ENCODE measurements around the gene BPIFA1.

The BPIFA1 gene

DNA sequence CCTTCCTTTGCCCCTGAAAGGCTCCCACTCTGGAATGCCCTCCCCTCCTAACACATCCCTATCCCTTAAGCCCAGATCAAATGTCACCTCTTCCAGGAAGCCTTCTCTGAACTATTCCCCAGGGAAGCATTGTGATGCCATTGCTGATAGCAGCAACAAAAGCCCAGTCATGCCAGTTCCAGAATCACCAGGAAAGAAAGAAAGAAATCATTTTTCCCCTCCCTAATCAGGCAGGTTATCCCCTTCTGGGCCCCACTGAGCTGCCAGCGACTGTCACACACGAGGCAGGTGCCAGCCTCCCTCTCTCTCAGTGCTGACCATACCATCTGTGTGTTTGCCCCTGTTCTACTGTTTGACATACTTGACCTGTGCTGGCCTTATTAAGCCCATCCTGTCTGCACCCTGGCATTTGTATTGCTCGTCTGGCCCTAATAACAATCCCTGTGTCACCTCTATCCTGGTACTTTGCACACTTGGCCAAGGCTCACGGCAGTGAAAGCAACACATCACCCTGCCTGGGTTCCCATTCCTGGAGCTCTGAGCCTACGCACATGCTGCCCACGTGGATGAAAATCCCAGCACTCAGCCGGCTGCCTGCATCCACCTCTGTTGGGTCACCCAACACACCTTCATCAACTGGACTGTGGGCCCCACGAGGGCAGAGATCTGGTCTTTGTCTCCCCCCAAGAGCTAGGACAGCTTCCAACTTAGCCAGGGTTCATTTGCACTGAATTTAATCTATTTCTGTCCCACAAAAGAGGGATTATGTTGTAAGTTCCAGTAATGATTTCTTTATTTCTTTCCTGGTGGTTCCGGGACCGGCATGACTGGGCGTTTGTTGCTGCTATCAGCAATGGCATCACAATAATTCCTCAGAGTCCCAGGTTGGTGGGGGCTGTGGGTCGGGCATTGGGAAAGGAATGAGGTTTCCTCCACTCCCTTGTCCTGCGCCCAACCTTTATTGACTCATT, 42.0 kb downstream of the BPIFA1 start:
- no peak overlapping the region for H3K9ac ChIP-seq (ENCODE audit: low read depth, low read length)
- H3K36me3 ChIP-seq (ENCODE audit: insufficient read depth, low read length) = no peaks in the 10 kb centered on the region
- H3K9me3 ChIP-seq (ENCODE audit: control insufficient read depth, insufficient read depth, low read length) = no peaks in the 10 kb centered on the region
- H3K4me1 ChIP-seq (ENCODE audit: insufficient read depth, low read length) = no peaks in the 10 kb centered on the region

DNA sequence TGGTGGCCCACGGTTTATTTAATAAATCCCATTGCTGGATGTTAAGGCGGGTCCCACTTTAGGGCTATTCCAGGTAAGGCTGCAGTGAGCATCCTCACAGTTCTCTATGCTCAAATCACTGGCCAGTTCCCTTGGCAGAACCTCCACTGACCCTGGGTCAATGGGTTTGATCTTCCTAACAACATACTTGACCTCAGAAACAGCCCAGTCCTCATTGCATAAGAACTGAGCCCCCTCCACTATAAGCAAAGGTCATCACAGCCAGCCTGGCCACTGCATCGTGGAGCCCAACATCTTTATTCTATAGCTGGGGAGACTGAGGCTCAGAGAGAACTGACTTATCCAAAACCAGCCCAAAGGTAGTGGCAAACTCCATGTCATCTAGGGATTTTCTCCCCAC, 42.9 kb downstream of the BPIFA1 start:
- no peaks in the 10 kb centered on the region for H3K9me3 ChIP-seq (ENCODE audit: control insufficient read depth, insufficient read depth, low read length)
- no peaks in the 10 kb centered on the region for H3K4me1 ChIP-seq (ENCODE audit: insufficient read depth, low read length)
- H3K36me3 ChIP-seq (ENCODE audit: insufficient read depth, low read length) = no peaks in the 10 kb centered on the region
- H3K9ac ChIP-seq (ENCODE audit: low read depth, low read length) = no peak overlapping the region

DNA sequence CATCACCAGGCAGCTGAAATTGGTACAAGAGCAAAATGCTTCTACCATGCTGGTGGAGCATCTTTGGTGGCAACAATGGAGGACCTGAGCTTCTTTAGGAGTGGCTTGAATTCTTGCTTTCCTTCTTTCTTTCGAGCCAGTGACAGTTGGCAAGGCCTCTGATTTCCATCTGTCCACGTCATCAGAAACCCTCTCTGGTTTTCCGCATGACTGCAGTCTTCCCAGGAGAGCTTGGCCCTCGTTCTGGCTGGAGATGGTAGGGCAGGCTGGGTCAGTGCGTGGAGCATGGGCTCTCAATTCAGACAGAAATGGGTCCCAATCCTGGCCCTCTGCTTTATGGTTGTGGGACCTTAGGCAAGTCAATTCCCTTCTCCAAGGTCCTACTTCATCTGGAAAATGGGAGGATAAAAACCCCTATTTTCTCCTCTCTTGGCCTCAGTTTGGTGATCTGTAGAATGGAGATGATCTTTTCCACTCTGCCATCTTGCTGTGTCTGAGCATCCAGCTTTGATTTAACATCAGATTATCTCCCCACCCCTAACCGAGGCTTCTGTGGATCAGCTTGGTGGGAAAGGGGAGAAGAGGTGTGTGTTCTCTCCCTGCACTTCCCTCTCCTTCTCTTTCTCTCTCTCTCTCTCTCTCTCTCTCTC, 43.6 kb downstream of the BPIFA1 start:
- Histone ChIP-seq H3K9ac (ENCODE audit: low read depth, low read length) (no peak overlapping the region), H3K4me1 (ENCODE audit: insufficient read depth, low read length) (no peaks in the 10 kb centered on the region), H3K36me3 (ENCODE audit: insufficient read depth, low read length) (no peaks in the 10 kb centered on the region), H3K9me3 (ENCODE audit: control insufficient read depth, insufficient read depth, low read length) (no peaks in the 10 kb centered on the region)

DNA sequence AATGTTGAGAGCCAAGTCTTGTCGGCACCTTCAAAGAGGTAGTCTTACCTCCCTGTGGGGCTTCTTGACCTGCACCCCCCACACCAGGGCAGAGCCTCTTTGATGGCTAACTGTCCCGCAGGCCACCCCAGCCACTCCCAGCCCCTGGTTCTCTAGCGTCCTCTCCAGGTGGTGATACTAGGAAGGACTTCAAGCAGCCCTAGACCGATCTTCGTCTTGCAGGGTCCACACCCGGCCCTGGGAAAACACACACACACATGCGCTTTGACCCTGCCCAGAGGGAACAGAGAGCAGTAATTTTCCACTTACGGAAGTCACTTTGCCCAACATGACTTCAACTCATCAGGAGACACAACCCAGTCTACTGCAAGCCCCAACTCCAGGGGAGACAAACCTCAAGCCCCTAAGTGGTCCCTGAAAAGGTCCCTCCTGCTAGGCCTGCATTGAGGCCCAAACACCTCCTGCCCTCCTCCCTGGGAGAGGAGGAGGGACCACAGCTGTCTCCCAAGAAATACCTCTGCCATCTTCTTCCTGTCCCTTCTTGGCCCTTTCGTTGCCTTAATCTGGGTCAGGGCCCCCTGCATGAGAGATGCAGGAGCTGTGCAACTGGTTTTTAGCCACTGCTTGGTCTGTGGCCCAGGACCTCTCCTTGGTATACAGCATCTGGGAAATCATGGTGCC, 44.3 kb downstream of the BPIFA1 start:
- H3K9ac ChIP-seq (ENCODE audit: low read depth, low read length) = no peak overlapping the region
- no peaks in the 10 kb centered on the region for H3K9me3 ChIP-seq (ENCODE audit: control insufficient read depth, insufficient read depth, low read length)
- no peaks in the 10 kb centered on the region for H3K4me1 ChIP-seq (ENCODE audit: insufficient read depth, low read length)
- H3K36me3 ChIP-seq (ENCODE audit: insufficient read depth, low read length) = no peaks in the 10 kb centered on the region

DNA sequence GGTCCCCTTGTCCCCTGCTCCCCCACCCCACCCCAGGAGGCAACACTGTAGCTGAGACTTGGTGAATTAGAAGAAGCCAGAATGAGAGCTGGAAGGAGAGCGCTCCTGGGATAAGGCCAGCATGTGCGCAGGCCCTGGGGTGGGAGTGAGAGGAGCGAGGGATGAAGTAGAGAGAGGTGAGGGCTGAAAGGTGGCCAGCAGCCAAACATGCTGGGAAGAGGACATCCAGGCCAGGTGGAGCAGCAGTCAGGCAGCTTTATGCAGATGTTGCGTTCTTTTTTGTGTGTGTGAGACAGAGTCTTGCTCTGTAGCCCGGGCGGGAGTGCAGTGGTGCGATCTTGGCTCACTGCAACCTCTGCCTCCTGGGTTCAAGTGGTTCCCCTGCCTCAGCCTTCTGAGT, 45.0 kb downstream of the BPIFA1 start:
- no peaks in the 10 kb centered on the region for H3K9me3 ChIP-seq (ENCODE audit: control insufficient read depth, insufficient read depth, low read length)
- H3K4me1 ChIP-seq (ENCODE audit: insufficient read depth, low read length) = no peaks in the 10 kb centered on the region
- H3K36me3 ChIP-seq (ENCODE audit: insufficient read depth, low read length) = no peaks in the 10 kb centered on the region
- H3K9ac ChIP-seq (ENCODE audit: low read depth, low read length) = no peak overlapping the region

DNA sequence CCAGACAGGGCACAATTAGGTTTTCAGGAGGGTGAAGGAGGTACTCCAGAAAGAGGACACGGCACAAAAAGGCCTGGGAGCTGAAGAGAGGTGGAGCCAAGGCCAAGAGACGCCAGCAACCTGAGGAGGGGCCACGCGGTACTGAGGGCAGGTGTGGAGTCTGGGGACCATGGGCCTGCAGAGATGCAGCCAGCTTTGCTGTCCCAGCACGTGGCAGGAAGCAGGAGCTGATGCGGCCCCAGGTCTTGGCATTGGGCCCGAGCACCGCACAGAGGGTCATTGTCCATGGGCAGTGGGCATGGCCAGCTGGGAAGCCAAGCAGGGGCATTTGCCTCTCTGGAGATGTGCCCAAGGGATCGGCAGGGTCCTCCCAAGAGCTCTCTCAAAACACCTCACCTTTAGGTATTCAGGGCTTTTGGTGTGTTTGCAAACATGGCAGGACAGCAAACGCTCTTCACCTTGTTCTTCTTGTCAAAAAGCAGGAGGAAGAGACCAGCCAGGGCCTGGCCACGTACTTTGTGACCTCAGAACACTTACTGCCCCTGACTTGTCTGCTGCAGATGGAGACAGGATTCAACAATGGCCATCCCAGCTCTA, 45.9 kb downstream of the BPIFA1 start:
- no peaks in the 10 kb centered on the region for H3K9me3 ChIP-seq (ENCODE audit: control insufficient read depth, insufficient read depth, low read length)
- H3K36me3 ChIP-seq (ENCODE audit: insufficient read depth, low read length) = no peaks in the 10 kb centered on the region
- H3K9ac ChIP-seq (ENCODE audit: low read depth, low read length) = no peak overlapping the region
- no peaks in the 10 kb centered on the region for H3K4me1 ChIP-seq (ENCODE audit: insufficient read depth, low read length)

DNA sequence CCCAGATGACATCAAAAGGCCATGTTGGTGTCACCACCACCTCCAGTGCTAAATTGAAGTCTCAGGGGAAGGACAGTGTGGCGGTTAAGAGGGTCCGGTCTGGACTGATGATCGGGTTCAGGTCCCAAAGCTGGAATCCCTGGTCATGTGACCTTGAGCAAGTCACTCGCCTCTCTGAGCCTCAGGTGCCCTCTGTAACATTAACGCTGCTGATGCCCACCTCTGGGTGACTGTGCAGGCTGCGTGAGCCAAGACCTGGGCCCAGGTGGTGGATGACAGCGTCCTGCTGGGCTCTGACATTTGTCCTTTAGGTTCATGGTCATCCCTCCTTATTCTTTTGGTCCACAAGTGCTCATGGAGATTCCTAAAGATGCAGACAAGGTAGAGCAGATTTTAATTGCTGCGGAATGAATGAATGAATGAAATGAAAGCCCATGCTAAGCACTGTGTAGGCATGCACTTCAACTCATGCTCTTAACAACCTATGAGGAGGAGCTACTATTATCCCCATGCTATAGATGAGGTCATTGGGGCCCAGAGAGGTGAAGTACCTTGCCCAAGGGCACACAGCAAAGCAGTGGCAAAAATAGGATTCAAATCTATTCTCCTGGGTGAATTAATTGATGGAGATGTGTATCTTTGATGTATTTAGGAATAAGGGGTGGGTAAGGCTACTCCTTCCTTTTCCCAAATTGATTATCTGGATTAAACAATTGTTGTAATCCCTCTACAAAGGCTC, 46.6 kb downstream of the BPIFA1 start:
- Histone ChIP-seq H3K9ac (ENCODE audit: low read depth, low read length) (no peak overlapping the region), H3K9me3 (ENCODE audit: control insufficient read depth, insufficient read depth, low read length) (no peaks in the 10 kb centered on the region), H3K4me1 (ENCODE audit: insufficient read depth, low read length) (no peaks in the 10 kb centered on the region), H3K36me3 (ENCODE audit: insufficient read depth, low read length) (no peaks in the 10 kb centered on the region)

DNA sequence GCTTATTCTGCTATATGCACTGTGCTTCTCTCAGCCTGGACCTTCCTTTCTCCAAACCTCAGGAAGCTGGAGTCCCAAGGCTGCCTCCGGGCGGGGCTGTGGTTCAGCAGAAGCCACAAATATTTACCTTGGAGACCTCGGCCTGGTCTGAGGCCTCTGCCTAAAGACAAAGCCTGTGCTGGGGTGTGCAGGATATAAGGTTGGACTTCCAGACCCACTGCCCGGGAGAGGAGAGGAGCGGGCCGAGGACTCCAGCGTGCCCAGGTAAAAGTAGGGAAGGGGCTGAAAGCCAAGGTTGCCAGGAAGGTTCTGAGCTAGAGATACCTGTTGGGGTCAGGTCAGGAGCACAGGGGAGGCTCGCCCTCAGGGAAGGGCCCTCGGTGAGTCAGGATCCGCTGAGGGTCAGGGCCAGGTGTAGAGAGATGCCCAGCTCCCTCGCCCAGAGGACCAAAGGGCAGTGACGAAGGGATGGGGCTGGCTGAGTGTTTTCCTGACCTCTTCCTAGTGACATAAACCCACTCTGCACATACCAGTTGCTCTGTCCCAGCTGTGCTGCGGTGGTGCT, 47.3 kb downstream of the BPIFA1 start, which contains the start of gene BPIFB1:
Gene BPIFB1 (plus strand): TSS at position 224 of the 565 bp plus-strand sequence. CDS start 2,860 bp downstream, outside the sequence.
- Histone ChIP-seq H3K9ac (ENCODE audit: low read depth, low read length) (no peak within 1 kb of the TSS), H3K4me1 (ENCODE audit: insufficient read depth, low read length) (no peaks in the 10 kb centered on the region)

DNA sequence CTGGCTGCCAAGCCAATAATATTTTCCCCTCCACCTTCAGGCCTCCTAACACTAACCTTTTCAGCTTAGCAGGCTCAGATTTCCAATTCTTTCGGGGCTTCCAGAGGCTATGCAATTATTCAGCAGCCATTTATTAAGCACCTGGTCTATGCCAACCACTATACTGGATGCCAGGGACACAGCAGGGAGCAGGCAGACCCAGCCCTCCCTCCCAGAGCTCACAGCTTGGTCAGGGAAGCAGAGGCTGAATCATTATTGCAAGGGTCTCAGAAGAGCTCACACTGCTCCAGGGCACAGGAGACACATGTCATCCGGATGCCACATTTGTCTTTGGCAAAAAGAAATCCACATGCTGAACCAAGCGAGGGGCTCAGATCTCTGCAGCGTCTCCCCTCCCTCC, 48.5 kb downstream of the BPIFA1 start:
- Histone ChIP-seq H3K9me3 (ENCODE audit: control insufficient read depth, insufficient read depth, low read length) (no peaks in the 10 kb centered on the region), H3K4me1 (ENCODE audit: insufficient read depth, low read length) (no peaks in the 10 kb centered on the region), H3K36me3 (ENCODE audit: insufficient read depth, low read length) (no peaks in the 10 kb centered on the region), H3K9ac (ENCODE audit: low read depth, low read length) (no peak overlapping the region)

More for the DNA sequence above, 47.3 kb downstream of the BPIFA1 start, which contains the start of gene BPIFB1:
- Histone ChIP-seq H3K9me3 (ENCODE audit: control insufficient read depth, insufficient read depth, low read length) (no peaks in the 10 kb centered on the region), H3K36me3 (ENCODE audit: insufficient read depth, low read length) (no peaks in the 10 kb centered on the region)

DNA sequence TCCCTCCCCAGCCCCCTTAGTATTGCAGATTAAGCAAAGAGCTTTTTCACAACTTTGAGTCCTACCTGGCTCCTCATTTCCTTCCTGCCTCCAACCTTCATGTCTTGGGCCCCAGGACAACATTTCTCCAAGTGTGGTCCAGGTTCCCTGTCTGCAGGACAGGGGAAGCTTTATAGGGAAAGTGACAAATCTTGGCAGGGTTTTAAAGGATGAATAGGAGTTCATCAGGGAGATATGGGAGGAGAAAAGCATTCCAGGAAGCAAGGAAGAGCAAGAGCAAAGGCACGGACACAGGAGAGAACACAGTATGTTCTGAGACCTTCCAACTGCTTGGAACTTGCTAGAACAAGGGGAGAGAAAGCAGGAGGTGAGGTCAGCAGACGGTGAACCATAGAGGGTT, 49.1 kb downstream of the BPIFA1 start:
- Histone ChIP-seq H3K36me3 (ENCODE audit: insufficient read depth, low read length) (no peaks in the 10 kb centered on the region), H3K9ac (ENCODE audit: low read depth, low read length) (no peak overlapping the region), H3K4me1 (ENCODE audit: insufficient read depth, low read length) (no peaks in the 10 kb centered on the region), H3K9me3 (ENCODE audit: control insufficient read depth, insufficient read depth, low read length) (no peaks in the 10 kb centered on the region)

DNA sequence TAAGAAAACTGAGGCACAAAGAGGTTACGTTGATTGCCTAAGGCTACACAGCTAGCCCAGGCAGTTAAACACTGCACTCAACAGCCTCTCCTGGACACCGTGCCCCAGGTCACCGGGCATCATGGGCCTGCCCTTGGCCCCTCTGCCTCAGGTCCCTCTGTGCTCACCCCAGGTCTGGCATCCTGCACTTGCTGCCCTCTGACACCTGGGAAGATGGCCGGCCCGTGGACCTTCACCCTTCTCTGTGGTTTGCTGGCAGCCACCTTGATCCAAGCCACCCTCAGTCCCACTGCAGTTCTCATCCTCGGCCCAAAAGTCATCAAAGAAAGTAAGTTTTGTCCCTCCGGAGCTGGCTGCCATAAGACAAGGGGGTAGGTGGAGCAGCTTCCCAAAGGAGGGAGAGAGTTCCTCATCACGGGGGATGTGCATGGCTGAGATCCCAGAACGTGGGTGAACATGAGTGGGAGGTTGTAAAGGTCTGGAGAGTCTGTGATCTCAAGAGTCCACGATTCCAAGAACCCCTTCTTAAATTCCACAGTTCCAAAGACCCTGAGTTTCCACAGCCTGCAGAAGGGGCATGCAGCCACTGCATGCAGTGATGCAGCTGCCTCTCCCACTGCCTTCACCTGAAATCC, 50.2 kb downstream of the BPIFA1 start:
- Histone ChIP-seq H3K4me1 (ENCODE audit: insufficient read depth, low read length) (no peaks in the 10 kb centered on the region), H3K9me3 (ENCODE audit: control insufficient read depth, insufficient read depth, low read length) (no peaks in the 10 kb centered on the region), H3K9ac (ENCODE audit: low read depth, low read length) (no peak overlapping the region), H3K36me3 (ENCODE audit: insufficient read depth, low read length) (no peaks in the 10 kb centered on the region)

DNA sequence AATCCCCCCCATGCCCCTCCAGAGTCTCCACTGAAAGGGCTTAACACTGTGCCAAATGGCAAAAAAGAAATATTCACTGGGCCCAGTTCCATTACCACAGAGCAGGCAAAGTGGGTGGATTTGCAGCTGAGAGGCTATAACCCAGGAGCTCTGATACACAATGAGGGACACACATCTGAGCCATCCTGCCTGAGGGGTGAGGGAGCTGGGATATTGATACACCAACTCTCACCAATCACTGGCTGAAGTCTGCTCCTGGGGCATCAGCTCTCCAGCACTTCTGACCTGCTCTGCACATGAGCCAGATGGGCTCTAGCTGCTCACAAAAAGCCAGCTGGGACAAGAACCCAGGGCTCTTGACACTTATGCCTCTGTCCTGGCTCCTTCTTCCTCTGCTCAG, 52.1 kb downstream of the BPIFA1 start:
- no peak overlapping the region for H3K9ac ChIP-seq (ENCODE audit: low read depth, low read length)
- no peaks in the 10 kb centered on the region for H3K9me3 ChIP-seq (ENCODE audit: control insufficient read depth, insufficient read depth, low read length)
- no peaks in the 10 kb centered on the region for H3K4me1 ChIP-seq (ENCODE audit: insufficient read depth, low read length)
- H3K36me3 ChIP-seq (ENCODE audit: insufficient read depth, low read length) = no peaks in the 10 kb centered on the region

DNA sequence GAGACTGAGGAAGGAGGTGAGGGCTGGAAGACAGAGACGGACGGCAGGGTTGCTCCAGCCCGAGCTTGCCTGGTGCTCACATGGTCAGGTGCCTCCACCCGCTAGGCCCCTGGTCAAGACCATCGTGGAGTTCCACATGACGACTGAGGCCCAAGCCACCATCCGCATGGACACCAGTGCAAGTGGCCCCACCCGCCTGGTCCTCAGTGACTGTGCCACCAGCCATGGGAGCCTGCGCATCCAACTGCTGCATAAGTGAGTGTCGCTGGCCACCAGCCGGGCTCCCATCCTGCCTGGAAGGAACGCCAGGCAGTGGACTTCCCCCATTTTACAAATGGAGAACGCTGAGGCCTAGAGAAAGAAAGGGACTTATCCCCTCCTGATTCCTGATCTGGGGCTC, 55.1 kb downstream of the BPIFA1 start:
- no peaks in the 10 kb centered on the region for H3K36me3 ChIP-seq (ENCODE audit: insufficient read depth, low read length)
- no peaks in the 10 kb centered on the region for H3K4me1 ChIP-seq (ENCODE audit: insufficient read depth, low read length)
- H3K9ac ChIP-seq (ENCODE audit: low read depth, low read length) = no peak overlapping the region
- H3K9me3 ChIP-seq (ENCODE audit: control insufficient read depth, insufficient read depth, low read length) = no peaks in the 10 kb centered on the region
